ENCODE data around the gene MASP1. TPM values are rescaled to one million over a fixed set of nuclear protein-coding genes. Genes with fewer than 3 reads are reported as not detected.

The MASP1 gene, protein sequence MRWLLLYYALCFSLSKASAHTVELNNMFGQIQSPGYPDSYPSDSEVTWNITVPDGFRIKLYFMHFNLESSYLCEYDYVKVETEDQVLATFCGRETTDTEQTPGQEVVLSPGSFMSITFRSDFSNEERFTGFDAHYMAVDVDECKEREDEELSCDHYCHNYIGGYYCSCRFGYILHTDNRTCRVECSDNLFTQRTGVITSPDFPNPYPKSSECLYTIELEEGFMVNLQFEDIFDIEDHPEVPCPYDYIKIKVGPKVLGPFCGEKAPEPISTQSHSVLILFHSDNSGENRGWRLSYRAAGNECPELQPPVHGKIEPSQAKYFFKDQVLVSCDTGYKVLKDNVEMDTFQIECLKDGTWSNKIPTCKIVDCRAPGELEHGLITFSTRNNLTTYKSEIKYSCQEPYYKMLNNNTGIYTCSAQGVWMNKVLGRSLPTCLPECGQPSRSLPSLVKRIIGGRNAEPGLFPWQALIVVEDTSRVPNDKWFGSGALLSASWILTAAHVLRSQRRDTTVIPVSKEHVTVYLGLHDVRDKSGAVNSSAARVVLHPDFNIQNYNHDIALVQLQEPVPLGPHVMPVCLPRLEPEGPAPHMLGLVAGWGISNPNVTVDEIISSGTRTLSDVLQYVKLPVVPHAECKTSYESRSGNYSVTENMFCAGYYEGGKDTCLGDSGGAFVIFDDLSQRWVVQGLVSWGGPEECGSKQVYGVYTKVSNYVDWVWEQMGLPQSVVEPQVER
- total RNA-seq: not detected

GRCh38 chr3:187291512-187292132 lies at the start of gene MASP1:
Gene MASP1 (minus strand): TSS chr3:187291737. CDS start chr3:187291632, 105 bp downstream.
- no peaks in the 10 kb centered on the region for H3K9me3 Mint-ChIP-seq
- POLR2A ChIA-PET: no interaction called here
- ATAC-seq (ENCODE audit: low read depth): no peak
- H3K27ac Mint-ChIP-seq: no peak within 1 kb of the TSS
- peaks cover 1% of the 10 kb centered on the region for H3K4me1 Mint-ChIP-seq
- H3K27me3 Mint-ChIP-seq: peaks cover 44% of the 10 kb centered on the region
- no peak within 1 kb of the TSS for H3K4me3 Mint-ChIP-seq
- H3K36me3 Mint-ChIP-seq: no peaks in the 10 kb centered on the region
- no peak for DNase-seq

DNA sequence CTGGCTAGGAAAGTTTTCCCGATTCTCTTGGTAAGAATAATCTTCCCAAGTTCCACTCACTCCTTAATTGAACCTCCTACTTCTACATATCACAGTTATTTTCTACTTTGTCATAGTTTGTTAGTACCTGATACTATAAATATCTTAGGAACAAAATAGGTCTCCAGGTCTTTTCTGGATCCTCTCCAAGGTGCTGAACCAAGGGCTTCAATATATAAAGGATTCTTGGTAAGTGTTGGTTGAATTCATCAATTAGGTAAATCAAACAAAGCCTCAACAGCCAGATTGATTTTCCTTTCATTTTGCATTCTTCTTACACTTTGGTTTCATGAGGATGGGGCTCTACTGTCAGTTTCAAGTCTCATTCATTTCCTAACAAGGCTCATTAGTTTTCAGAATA lies 49.0 kb upstream of the MASP1 start:
- POLR2A ChIA-PET: no interaction called here
- no peak for ATAC-seq (ENCODE audit: low read depth)
- no peaks in the 10 kb centered on the region for H3K4me1 Mint-ChIP-seq
- H3K4me3 Mint-ChIP-seq: no peak overlapping the region
- H3K27me3 Mint-ChIP-seq: peaks cover 25% of the 10 kb centered on the region
- no peak overlapping the region for H3K27ac Mint-ChIP-seq
- DNase-seq: no peak
- no peaks in the 10 kb centered on the region for H3K36me3 Mint-ChIP-seq
- no peaks in the 10 kb centered on the region for H3K9me3 Mint-ChIP-seq

DNA sequence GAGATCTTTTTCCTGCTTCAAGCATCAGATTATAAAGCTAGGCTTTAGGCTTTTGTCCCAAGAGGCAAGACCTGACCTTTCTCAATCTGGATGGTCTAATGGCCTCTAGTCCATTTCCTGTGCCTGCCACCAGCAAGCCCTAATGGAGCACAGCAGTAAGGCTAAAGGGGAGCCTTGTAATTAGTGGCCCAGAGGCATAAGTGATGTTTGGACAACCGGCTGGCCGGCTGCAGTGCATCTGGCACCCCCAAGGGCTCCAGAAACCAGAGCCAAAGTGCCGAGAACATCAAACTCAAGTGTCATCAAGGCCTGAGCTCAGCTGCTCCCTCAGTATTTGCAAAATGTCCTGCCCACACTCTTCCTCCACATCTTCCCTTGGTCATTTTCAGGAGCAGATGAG lies 44.8 kb upstream of the MASP1 start:
- POLR2A ChIA-PET: no interaction called here
- no peaks in the 10 kb centered on the region for H3K36me3 Mint-ChIP-seq
- no peaks in the 10 kb centered on the region for H3K9me3 Mint-ChIP-seq
- no peaks in the 10 kb centered on the region for H3K4me1 Mint-ChIP-seq
- DNase-seq: no peak
- H3K27ac Mint-ChIP-seq: no peak overlapping the region
- ATAC-seq (ENCODE audit: low read depth): no peak
- H3K27me3 Mint-ChIP-seq: peaks cover 16% of the 10 kb centered on the region
- H3K4me3 Mint-ChIP-seq: no peak overlapping the region

DNA sequence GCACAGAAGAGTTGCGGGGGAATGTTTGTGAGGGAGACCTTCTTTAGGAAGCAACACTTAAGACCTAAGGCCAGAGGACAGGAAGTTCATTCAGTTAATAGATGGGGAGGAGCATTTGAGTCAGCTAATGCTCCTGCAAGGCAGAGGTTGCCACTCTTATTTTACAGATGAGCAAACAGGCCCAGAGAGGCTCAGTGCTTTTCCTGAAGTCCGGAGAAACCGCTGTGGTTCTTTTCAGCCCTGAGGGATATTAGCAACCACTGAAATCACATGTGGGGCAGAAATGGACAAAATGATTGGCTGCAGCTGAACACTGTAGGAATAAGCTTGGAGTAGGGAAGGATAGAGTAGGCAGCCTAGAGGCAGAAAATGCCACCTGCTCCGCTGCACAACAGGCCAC lies 43.4 kb upstream of the MASP1 start:
- Mint-ChIP-seq H3K4me1 (no peaks in the 10 kb centered on the region), H3K27me3 (peaks cover 10% of the 10 kb centered on the region), H3K36me3 (no peaks in the 10 kb centered on the region), H3K4me3 (no peak overlapping the region), H3K9me3 (no peaks in the 10 kb centered on the region), H3K27ac (no peak overlapping the region)
- DNase-seq (no peak), ATAC-seq (ENCODE audit: low read depth) (no peak)
- POLR2A ChIA-PET: no interaction called here

GRCh38 chr3:187328691-187329090 lies 37.2 kb upstream of the MASP1 start:
- Mint-ChIP-seq H3K27me3 (peaks cover 7% of the 10 kb centered on the region), H3K36me3 (no peaks in the 10 kb centered on the region), H3K27ac (no peak overlapping the region), H3K4me1 (no peaks in the 10 kb centered on the region), H3K9me3 (no peaks in the 10 kb centered on the region), H3K4me3 (no peak overlapping the region)
- no peak for DNase-seq
- POLR2A ChIA-PET: no interaction called here
- ATAC-seq (ENCODE audit: low read depth): no peak

DNA sequence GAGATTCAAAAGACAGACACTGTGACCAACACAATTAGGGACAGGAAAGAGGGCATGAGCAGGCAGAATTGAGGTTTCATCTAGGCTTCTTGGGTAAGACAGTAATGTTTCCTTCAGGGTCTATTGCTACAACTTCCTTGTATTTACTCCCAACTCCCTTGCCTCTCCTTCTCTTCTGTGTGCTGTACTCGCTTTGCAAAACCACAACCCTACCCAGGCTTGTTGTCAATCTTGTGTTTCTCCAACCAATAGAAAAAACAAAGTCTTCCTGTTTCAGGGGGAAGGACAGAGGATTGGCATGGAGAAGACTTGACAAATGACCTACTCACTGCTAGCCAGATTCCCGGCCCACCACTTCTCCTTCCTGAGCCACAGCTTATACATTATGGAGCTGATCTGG lies 36.3 kb upstream of the MASP1 start:
- H3K27ac Mint-ChIP-seq: no peak overlapping the region
- POLR2A ChIA-PET: no interaction called here
- DNase-seq (no peak), ATAC-seq (ENCODE audit: low read depth) (no peak)
- no peak overlapping the region for H3K4me3 Mint-ChIP-seq
- no peaks in the 10 kb centered on the region for H3K36me3 Mint-ChIP-seq
- no peaks in the 10 kb centered on the region for H3K9me3 Mint-ChIP-seq
- peaks cover 7% of the 10 kb centered on the region for H3K27me3 Mint-ChIP-seq
- H3K4me1 Mint-ChIP-seq: no peaks in the 10 kb centered on the region

DNA sequence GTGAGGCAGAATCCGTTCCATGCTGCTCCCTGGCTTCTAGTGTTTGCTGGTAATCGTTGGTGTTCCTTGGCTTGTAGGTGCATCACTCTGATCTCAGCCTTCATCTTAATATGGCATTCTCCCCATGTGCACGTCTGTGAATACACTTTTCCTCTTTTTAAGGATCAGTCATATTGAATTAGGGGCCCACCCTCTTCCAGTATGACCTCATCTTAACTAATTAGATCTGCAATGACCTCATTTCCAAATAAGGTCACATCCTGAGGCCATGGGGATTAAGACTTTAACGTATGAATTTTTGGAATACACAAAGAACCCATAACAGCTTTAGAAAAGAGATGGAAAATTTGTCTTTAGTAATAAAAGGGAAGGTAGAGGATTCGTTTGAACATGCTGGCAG lies 34.1 kb upstream of the MASP1 start:
- POLR2A ChIA-PET: no interaction called here
- H3K27me3 Mint-ChIP-seq: peaks cover 3% of the 10 kb centered on the region
- H3K9me3 Mint-ChIP-seq: no peaks in the 10 kb centered on the region
- no peak overlapping the region for H3K27ac Mint-ChIP-seq
- H3K36me3 Mint-ChIP-seq: no peaks in the 10 kb centered on the region
- peaks cover 2% of the 10 kb centered on the region for H3K4me1 Mint-ChIP-seq
- ATAC-seq (ENCODE audit: low read depth) (no peak), DNase-seq (no peak)
- no peak overlapping the region for H3K4me3 Mint-ChIP-seq

- POLR2A ChIA-PET: no interaction called here
- DNase-seq (no peak), ATAC-seq (ENCODE audit: low read depth) (no peak)
- H3K36me3 Mint-ChIP-seq: no peaks in the 10 kb centered on the region
- no peak overlapping the region for H3K4me3 Mint-ChIP-seq
- no peaks in the 10 kb centered on the region for H3K9me3 Mint-ChIP-seq
- H3K27ac Mint-ChIP-seq: no peak overlapping the region
- peaks cover 14% of the 10 kb centered on the region for H3K27me3 Mint-ChIP-seq
- H3K4me1 Mint-ChIP-seq: peaks cover 10% of the 10 kb centered on the region
Measured at GRCh38 chr3:187323091-187323490, 31.6 kb upstream of the MASP1 start.

DNA sequence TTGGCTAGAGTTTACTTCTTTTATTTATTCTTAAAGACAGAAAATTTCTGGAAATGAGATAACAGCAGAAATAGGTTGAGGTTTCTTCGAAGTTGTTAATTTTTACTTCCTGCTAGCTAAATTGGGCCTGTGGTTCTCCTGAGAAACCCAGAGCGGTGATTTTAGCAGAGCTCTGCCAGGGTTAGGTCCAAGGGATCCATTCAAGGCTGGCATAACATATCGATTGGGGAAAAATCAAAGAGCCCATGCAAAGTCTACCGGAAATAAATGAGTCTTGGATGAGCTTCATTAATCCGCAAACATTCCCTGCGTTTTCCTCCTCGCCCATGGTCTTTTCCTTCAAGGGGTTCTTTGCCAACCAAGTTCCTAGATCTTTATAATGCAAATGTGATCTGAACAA lies 30.8 kb upstream of the MASP1 start:
- ATAC-seq (ENCODE audit: low read depth): no peak
- Mint-ChIP-seq H3K9me3 (no peaks in the 10 kb centered on the region), H3K36me3 (no peaks in the 10 kb centered on the region)

DNA sequence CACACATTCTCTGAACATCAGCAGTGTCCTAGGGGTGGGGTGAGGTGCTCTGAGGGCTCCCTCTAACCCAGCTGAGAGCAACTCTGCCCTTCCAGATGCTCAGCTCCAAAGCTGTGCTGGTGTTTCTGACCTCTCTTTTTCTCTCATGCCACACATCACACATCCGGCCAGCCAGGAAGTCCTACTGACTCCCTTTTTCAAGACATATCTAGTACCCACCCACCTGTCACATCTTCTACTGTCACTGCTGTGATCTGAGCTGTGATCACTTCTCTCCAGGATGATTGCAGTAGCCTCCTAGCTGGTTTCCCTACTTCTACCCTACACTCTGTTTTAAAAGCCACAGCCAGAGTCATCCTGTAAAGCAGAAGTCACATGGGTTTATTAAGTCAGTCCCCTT lies 30.2 kb upstream of the MASP1 start:
- peaks cover 10% of the 10 kb centered on the region for H3K4me1 Mint-ChIP-seq
- no peaks in the 10 kb centered on the region for H3K36me3 Mint-ChIP-seq
- no peak overlapping the region for H3K27ac Mint-ChIP-seq
- no peaks in the 10 kb centered on the region for H3K9me3 Mint-ChIP-seq
- DNase-seq (no peak), ATAC-seq (ENCODE audit: low read depth) (no peak)
- POLR2A ChIA-PET: no interaction called here
- peaks cover 23% of the 10 kb centered on the region for H3K27me3 Mint-ChIP-seq
- no peak overlapping the region for H3K4me3 Mint-ChIP-seq

More for the DNA sequence above, 30.8 kb upstream of the MASP1 start:
- peaks cover 10% of the 10 kb centered on the region for H3K4me1 Mint-ChIP-seq
- H3K27me3 Mint-ChIP-seq: peaks cover 18% of the 10 kb centered on the region
- no peak overlapping the region for H3K4me3 Mint-ChIP-seq
- H3K27ac Mint-ChIP-seq: no peak overlapping the region
- POLR2A ChIA-PET: no interaction called here
- DNase-seq: no peak

DNA sequence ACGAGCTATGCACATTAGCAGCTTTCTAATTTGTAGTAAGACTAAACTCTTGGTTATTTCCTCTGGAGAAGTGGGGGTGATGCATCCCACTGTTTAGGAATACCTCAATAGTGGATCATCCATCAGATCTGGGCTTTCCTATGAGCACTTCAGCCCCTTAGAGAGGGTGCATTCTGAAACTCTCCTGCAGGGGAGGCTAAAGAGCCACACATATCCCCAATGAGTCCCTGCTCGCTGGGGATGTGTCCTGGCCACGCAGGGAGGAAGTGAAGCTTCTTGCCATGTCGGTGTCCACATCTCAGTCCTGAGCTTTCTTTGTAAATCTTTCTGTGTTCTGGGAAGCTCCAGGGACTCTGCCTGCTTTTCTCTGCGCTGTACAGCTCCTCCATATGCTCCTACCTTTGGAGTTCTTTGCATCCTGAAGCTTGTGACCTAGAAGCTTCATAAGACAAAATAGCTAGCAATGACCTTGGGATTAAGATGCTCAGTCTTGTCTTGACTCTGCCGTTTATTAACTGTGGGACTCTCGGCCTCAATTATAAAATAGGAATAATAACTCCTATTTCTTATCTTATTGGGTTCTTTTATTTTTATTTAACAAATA lies 28.3 kb upstream of the MASP1 start:
- H3K9me3 Mint-ChIP-seq: no peaks in the 10 kb centered on the region
- no peaks in the 10 kb centered on the region for H3K36me3 Mint-ChIP-seq
- peaks cover 10% of the 10 kb centered on the region for H3K4me1 Mint-ChIP-seq
- ATAC-seq (ENCODE audit: low read depth) (peak; percentile 74), DNase-seq (peak; percentile 59)
- no peak overlapping the region for H3K27ac Mint-ChIP-seq
- no peak overlapping the region for H3K4me3 Mint-ChIP-seq
- POLR2A ChIA-PET: interaction anchor here (1.7 to 2.6 kb wide), 2 partner anchors 49 to 359 kb away, joined by 7 to 13 read pairs; partner anchors contain the start of gene RTP4
- H3K27me3 Mint-ChIP-seq: peaks cover 32% of the 10 kb centered on the region

DNA sequence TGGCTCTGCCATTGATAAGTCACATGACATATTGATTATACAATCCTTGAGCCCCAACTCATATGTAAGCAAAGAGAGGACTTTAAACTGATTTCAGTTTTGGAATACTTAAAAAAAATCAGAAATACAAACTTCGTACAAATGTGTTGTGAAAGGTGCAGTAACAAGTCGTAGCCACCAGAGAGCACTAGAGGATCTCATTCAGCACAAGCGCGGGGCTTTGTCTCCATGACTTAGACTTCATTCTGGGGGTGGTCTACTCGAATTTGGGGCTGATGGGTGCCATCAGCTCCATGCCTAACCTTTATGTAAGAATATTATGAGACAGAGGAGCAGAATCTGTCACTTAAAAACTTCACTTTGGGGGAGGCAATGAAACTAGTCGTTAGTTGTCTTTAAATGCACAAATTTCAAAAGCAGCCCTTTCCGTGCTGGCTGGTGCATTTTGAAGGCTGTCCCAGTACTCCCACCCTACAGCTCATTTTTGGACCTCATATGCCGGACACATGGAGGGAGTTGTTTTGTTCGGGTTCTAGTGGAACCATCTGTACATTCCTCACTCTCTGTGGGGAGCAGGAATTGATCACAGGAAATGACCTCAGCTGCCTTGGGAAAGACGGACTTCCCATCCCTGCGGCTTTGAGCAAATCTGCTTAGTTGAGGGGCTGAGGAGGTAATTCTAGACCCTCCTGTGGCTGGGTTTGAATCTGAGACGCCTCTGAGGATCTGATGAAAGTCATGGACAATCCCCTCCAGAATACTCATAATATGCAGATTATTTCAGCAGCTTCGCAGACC lies 27.5 kb upstream of the MASP1 start:
- Mint-ChIP-seq H3K36me3 (no peaks in the 10 kb centered on the region), H3K27me3 (peaks cover 35% of the 10 kb centered on the region), H3K4me1 (peaks cover 10% of the 10 kb centered on the region), H3K4me3 (no peak overlapping the region), H3K9me3 (no peaks in the 10 kb centered on the region), H3K27ac (no peak overlapping the region)
- POLR2A ChIA-PET: interaction anchor here (0.6 to 2.6 kb wide), 3 partner anchors 50 to 360 kb away, joined by 3 to 13 read pairs (median 7); partner anchors contain the start of gene RTP4
- peak; percentile 13 for ATAC-seq (ENCODE audit: low read depth)
- DNase-seq: no peak

- Mint-ChIP-seq H3K36me3 (no peaks in the 10 kb centered on the region), H3K9me3 (no peaks in the 10 kb centered on the region), H3K4me3 (no peak overlapping the region), H3K27me3 (peaks cover 49% of the 10 kb centered on the region), H3K4me1 (peaks cover 8% of the 10 kb centered on the region), H3K27ac (no peak overlapping the region)
- no peak for DNase-seq
- POLR2A ChIA-PET: no interaction called here
- ATAC-seq (ENCODE audit: low read depth): no peak
Measured at GRCh38 chr3:187315872-187316271, 24.3 kb upstream of the MASP1 start.
